ENCODE results near the gene TTC6.

Gene TTC6

DNA sequence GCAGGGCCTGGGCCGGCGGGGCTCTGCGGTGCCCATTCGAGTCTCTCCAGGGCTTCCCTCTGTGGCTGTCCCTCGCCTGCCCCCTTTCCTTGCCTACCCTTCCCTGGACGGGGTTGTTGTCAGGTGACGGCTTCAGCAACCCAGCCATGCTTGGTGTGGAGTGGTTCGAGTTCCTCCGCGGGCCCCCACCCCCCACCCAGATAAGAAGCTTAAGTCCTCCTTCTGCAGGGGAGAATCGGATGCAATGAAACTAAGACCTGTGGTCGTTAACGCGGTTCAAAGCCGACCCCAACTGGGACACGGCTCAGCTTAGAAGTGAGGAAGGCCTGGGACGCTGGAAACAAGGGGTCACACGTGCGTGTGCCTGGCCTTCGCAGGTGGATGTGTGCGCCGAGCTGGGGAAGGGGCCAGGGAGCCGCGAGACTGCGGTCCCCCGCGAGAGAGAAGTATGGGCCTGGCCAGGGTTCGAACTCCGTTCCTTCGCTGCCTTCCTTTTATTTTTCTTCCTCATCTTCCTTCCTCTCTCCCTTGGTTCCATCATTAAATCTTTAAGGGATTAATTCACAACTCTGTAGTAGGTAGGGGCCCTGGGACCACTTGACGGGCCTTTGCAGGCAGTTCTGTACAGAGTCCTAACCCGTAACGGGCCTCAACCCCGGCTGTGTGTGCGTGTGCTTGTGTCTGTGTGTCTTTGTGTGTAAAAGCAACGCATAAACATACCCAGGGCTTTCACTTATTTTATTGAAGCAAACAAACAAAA is 3.5 kb downstream of the TTC6 start:
- no peak for DNase-seq

DNA sequence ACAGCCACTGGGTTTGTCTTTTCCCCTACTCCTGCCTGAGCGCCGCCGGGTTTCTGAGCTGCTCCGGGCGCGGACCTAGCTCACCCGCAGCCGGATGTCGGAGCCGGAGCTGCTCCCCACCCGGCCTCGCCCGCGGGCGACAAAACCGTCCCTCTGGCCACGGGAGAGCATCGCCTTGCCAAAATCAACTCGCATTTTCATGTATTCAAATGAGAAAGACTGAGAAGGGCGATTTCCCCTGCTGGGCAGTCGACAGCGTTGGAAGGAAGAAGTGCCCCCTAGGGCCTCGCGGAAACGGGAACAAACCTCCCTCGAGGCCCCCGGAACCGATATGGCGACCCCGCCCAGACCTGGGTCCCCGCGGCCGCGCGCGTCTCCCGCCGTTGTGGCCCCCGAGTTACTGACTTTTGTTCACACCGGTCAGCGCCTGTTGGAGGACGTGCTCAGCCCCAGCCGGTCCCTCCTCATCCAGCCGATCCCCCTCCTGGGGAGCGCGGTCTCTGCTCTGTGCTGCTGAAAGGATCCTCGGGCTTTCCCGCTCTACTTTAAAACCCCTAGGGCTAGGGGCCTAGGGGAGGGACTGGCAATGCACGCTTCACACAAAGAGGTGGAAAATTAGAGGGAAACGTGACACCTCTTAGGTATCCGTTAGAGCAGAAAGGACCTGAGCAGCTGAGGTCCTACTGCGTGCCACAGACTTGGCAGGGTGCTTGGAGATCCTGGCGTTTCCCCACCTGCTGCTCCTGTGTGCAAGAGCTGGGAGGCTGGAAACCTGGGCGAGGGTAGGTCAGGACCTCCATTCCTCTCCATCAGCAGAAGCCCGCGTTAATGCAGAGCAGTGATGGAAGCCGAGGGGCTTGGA is 4.3 kb downstream of the TTC6 start:
- no peak for DNase-seq

DNA sequence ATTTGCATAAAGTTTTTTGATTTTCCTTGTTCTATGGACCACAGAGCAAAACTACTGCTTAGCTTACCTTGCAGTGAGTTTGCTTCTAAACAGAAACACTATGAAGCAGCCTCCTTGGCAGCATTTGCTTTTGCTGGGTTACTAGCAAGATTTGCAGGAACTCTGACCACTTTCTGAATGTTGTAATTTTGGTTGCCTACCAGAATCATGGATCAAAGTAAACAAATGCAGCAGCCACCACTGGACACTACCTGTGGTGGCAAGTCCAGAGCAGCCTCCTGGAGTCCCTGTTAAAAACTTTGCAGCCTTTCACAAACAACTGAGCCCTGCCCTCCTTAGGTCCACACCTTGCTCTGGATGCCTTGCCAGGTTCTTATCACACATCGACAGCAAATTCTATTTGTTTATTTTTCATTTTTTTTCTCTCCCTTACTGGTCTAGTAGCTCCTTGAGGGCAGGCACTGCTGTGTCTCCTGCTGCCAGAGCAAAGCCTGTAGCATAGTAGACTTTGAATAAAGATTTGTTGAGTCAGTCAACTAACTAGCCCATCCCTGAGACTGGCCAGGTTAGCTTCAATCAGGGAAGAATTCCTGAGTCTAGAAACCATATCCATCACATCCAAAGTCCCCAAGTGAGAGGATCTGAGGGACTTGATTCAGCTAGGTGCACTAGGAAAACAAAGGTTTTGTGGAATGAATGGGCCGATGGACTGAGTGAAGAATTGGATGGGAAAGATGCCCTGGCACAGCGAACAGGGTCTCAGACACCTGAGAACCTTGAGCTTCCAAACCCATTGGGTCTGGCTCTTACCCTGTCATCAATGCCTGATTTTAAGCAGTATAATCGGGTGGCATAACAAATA is 5.7 kb downstream of the TTC6 start:
- no peak for DNase-seq

DNA sequence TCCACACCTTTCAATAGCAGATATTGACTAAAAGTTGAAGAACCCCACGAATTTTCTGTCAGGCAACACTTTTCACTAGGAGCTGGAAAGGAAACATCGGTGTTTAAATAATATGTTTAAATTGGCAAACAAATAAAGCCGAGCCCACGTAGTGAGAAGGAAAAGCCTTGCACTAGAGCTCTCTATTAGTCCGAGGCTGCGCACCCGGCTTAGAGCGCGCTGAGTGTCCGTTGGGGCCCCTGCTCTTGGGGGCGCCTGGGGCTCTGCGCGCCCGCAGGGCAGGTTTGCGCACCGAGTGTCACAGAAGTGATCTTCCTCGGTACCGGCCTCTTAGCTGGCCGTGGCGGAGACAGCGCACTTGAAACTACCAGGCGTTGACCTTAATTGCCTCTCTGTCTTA is 6.4 kb downstream of the TTC6 start:
- DNase-seq = no peak

DNA sequence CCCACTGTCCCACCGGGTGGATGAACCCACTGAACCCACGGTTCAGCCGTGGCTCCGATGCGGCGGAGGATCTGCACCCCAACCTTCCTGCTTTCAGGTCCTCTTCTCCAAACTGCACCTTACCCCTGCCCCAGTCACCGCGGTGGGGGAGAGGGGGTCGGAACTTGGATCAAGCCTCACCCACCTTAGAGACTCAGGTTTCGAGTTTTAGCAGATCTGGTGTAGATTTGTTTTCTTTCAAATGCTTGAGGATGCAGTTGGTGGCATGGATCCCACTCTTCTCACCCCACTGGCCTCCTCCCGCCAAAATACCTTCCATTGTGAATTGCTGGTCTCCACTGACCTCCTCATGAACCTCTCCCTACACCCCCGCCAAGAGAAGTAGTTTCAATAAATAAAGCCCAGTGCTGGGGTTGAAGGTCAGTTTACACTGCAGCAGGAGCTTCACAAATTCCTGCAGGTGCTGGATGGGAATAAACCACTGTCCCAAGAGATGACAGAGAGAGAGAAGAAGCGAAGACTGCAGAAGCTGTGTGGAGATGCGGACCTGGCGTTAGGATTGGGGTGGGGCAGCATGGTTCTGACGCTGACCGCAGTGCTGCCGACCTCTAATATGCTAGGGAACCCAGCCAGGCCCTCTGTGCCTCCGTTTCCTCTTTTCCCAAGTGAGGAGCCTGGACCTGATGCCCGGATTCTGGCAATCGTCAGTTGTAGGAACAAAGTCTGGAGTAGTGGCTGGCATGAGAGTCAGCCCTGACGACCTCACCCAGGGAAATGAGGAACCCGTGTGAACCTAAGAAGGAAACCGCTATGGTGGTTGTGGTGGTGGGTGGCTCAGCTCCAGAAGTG is 7.4 kb downstream of the TTC6 start:
- DNase-seq = no peak

DNA sequence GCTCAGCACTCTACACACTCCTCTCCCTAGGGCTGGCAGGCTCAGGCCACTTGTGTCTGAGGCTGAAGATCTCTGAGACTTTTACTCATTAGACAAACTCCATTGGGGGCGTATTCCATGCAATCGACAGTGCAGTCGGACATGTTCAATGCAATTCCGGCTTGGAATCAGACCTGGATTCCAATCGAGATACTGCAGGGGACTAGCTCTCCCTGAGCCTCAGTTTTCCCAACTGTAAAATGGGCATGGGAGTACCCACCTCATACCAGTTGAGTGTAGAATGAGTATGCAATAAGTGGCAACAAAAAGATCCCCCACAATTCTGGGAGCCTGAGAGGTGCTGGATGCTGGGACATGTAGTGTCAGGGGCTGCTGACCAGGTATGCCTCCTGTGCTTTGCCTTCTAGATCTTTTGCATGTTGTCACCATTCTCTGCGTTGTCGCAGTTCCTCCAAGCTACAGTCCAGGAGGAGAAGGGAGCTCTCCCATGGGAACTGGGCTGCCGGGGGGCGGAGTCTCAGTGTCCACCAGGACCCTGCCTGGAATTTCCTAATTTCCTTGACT is 8.3 kb downstream of the TTC6 start:
- DNase-seq = no peak

DNA sequence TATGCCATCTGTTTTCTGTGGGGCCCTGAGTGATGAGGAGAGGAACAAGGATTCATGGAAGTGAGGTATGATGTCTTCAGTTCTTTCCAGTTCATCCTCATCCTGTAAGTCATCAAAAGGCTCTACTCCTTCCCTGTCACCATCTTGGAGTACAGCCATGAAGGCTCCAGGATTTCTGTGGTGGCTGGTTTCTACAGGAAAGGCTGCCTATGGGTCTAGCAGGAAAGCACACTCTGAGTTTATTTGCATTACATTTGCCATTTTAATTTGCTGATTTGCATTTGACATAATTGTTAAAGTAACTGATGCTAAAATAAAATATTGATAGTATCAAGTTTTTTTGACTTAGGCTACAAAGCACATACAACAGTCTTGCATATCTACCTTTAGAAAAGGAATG is 11.2 kb downstream of the TTC6 start:
- no peak for DNase-seq

DNA sequence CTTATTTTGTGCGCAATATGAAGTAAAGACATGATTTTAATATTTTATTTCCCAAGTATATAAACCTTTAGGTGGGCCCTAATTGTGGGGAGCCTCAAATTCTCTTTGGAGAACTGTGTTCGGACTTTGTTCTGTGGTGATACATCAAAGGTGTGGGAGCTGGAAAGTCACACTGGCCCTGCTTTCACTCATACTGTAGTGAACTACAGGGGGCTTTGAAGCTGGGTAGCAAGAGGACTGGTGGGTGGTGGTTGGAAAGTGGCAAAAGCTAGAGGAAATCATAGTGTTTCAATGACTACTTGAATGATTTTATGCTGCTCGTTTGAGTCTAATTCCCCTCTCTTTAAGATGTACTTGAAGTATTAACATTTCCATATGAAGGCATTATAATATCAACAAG is 13.2 kb downstream of the TTC6 start:
- DNase-seq = no peak

DNA sequence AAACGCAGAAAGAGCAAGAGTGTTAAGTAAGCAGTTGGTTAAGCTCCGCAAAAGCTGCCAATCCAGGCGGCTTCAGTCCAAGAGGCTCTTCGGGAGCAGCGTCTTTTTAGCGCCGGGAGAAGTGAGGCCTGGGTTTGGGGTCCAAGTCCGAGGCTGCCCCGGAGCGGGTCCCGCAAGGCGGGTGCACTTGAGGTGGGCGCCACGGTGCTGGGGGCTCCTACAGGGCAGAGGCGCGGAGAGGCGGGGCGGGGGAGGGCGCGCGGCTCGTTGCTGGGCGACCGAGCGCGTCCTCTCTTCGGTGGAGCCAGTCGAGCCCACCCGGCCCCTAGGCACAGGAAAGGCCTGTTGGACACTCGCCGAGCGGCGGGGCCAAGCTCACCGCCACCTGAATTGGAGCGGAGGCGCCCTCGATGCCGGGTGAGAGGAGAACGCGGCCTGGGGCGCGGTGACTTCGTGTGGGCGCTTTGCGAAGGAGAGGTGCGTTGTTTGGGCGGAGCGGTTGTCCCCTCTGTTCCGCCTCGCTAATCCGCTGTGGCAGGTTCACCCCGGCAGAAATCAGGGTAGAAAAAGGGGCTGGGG is 15.6 kb downstream of the TTC6 start:
- no peak for DNase-seq

DNA sequence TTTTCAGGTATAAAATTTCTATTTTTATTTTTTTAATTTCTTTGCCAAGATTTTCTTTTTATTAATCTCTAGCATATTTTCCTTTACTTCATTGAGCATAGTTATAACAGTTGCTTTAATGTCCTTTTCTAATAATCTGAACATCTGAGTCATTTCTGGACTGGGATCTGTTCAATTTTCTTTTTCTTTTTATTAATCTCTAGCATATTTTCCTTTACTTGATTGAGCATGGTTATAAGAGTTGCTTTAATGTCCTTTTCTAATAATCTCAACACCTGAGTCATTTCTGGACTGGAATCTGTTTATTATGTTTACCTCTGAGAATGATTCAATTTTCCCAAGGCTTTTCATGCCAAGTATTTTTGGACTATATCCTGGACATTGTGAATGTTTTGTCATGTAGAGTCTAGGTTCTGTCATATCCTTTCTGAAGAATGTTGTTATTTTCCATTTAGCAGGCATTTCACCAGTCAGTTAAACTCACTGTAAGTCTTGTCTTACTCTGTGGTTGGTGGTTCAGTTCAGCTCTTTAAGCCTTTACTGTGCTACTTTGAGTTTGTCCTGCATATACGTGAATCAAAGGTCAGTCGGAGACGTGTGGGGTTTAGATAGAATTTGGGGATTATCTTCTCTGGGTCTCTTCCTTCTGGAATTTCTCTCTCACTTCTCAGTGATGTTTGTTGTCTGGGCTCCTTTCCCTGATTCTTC is 20.3 kb downstream of the TTC6 start:
- DNase-seq = no peak

DNA sequence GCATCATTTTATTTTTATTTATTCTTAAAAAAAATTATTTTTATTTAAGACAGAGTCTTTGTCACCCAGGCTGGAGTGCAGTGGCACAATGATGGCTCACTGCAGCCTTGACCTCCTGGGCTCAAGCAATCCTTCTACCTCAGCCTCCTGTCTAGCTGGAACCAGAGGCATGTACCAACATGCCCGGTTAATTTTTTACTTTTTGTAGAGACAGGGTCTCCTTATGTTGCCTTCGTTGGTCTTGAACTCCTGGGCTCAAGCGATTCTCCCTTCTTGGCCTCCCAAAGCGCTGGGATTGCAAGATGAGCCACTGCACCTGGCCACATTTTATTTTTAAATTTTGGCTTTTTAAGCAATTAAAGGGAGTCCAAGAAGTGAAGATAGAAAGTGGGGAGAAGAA is 21.4 kb downstream of the TTC6 start:
- DNase-seq = no peak

DNA sequence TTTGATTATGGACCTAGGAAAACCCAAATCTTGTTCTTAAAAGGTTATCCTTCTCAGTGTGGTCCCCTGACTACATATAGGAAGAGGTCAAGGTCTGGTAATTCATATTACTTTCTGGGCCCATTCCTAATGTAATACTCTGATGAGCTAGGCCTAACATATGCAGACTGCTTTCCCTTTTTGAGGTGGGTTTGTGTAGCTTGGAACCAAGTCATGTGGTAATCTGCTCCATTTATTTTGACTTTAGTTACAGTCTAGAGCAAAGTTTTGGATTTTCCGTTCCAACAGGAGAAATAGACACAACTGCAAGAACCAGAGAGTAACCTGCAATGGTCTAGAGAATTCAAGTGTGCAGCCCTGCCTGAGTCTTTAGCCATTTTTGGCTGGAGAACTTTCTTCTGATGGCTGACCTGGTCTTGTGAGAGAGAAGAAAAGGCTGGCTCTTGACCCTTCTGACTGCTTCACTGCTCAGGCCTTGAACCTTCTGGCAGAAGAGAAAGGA is 22.5 kb downstream of the TTC6 start:
- no peak for DNase-seq

DNA sequence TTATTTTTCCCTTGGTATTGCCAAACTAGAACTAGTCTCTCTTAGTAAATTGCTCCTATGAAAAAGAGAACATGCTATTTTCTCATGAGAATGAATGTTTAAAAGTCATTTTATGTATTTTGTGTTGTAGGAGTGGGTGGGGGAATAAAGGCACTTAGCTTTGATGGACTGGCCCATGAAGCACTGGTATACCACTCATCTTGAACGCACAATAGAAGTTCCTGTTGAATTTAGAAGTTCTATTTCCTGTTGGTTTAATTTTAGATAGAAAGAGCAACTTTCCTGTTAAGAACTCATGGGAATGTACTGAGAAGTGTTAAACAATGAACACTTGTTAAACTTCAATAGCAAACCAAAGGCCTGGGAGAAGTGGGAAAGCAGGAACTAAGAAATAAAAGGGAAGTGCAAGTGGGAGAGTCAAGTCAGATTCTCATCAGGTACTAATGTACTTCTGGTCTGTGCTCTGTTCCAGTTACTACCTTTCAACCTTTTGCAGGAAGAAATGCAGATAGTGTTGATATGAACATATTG is 23.1 kb downstream of the TTC6 start:
- no peak for DNase-seq

DNA sequence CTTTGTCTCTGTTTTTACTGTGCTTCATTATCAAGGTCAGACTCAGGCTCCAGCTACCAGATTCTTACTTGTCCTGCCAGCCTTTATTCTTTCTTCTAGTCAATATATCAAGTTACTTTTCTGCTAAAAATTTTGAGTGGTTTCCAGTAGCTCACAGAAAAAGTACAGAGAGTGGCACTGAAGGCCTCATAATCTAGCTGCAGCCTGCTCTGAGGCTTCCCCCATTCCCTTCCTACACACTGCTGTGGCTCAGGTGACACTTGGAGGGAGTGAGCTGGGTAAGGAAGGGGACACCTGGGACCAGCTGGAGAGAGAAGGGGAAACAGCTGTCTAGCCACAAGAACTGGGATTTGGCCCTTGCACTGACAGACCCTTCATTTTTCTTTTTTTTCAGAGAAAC is 25.4 kb downstream of the TTC6 start:
- no peak for DNase-seq

DNA sequence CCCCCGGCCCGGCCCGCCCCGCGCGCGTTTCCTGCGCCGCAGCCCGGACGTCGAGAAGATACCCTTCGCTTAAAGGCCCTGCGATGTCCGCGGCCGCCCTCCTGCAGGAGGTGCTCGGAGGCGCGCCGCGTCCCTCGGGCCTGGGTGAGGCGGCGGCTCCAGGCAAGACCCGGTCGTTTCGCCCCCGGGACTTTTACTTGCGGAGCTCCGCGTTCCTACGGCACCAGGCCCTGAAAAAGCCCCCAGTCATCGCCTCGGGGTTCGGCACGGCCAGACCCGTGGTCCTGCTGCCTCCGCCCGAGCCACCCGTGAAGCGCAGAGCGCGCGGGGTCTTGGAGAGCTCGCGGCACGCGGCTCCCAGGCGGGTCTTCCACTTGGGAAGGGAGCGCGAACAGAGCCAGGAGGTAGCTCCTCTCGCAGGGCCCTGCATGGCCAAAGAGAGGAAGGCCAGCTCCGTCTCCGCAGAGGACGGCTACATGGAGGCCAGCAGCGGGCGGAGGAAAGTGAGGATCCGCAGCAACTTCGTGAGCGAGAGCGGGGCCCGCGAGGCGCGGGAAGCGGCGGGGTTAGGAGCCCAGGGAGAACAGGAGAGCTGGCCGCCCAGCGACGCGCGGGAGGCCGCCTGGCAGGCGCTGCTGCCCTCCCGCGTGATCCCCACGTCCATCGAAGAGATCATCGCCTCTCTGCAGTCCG is 26.9 kb downstream of the TTC6 start:
- DNase-seq = no peak

DNA sequence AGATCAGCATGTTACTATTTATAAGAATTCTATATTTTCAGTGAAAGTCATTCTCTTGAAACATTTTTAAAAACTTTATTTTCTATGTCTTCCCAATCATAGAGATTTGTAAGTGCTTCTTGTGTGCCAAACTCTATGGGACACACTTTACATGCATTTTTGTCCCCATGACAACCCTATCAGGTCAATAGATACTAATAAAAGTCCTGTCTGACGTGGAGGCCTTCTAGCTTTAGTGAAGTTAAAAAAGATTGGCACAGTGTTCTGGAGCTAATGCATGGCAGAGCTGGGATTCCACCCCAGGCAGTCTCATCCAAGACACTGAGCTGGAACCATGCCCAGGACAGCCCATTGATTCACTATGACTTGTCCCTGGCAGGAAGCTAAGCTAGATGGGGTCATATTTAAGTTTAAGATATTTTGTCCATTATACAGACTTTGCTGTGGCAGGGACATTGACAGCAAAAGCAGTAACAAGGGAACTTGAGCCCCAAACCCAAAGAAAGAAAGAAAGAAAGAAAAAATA is 28.1 kb downstream of the TTC6 start:
- no peak for DNase-seq

DNA sequence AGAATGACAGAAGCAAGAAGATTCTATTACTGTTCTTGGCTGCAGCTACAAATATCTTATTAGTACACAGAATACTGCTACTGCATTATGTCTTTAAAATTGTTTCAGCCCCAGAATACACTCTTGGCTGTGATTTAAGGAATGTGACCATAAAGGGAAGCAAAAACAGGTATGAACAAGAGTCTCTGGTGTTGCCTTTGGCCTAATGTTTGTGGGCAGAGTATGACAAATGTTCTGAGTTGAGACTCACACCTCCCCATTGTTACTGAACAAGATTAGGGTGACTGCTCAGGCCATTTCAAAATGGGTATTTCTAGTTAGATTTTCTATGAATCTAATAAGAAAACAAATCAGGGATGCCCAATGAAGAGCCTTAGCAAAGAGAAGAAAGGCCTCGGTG is 28.5 kb downstream of the TTC6 start:
- no peak for DNase-seq

DNA sequence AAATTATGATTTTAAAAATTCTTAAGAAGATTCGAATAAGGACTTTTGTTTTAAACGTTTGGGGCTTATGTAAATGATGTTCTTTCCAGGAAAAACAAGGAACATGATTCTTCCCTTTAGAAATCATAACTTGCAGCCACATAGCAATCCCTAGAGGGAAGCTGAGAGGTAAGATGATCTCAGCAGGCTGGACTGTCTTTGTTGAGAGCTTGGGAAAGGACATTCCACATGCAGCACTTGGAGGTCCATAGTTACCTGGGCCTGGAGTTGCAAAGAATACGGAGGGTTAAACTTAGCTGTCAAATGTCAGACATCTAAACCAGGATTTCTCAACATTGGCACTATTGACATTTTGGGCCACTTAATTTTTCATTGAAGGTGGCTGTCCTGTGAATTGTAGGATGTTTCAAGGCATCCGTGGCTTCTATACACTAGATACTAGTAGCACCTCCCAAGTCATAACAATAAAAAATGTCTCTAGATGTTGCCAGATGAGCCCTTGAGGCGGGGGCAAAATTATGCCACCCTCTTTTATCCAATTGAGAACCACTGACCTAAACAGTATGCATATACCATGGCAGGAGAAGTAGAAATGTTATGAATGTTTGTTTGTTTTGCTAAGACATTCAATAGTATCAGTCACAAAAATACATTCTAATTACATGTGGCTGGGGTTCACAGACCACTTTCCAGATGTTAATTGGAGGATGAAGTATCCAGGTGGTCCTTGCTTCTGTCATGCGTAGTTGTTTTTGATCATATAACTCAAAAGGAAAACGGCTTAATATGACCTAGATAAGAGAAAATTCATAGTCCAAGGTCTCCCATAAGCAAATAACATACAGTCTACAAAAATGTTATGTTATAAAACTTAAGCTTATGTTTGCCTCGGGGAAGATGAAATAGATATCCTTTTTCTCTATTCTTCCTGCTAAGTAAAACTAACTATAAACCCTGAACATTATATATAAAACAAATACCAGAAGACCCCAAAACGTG is 30.5 kb downstream of the TTC6 start:
- DNase-seq = no peak

All from NCI-H82 (cell line).